Thoracic aorta (tissue), 2 donors: ENCODE data around the gene RABL6. TPM values are rescaled to one million over a fixed set of nuclear protein-coding genes. Genes with fewer than 3 reads are reported as not detected.

ENCODE experiments used
- ATAC-seq: fragments of 150-250 bp; one replicate; pipeline ENCODE4 v1.8.0; 2017; ENCODE audit warnings: low read depth; ENCODE audit not compliant: insufficient number of reproducible peaks, low FRiP score
- DNase-seq: peaks from one replicate; pipeline ENCODE4 v3.0.0-alpha.2; 2020; ENCODE audit warnings: low spot score
- H3K27ac ChIP-seq, 2 donors: fragments of 200-600 bp; sonication (generic); 1 replicate in 1 of 2; 2 replicates in 1 of 2; pipeline ENCODE4 v1.5.1; 2016; ENCODE audit warnings: mild to moderate bottlenecking in 2 of 2, moderate library complexity in 2 of 2
- H3K27me3 ChIP-seq: fragments of 200-600 bp; sonication (generic); replicated peaks from 2 replicates; pipeline ENCODE4 v1.6.0; 2016; ENCODE audit warnings: mild to moderate bottlenecking; ENCODE audit not compliant: insufficient read depth
- H3K36me3 ChIP-seq: fragments of 200-600 bp; sonication (generic); one replicate; pipeline ENCODE4 v1.5.1; 2016
- H3K4me1 ChIP-seq, 2 donors: fragments of 200-600 bp; sonication (generic); 1 replicate in 1 of 2; 2 replicates in 1 of 2; pipeline versions ENCODE4 v1.5.1 to v1.6.0; 2016; ENCODE audit warnings: low read depth in 2 of 2, mild to moderate bottlenecking in 1 of 2; ENCODE audit not compliant: control insufficient read depth in 1 of 2
- H3K4me3 ChIP-seq: fragments of 200-600 bp; sonication (generic); 2 replicates; pipeline ENCODE4 v1.5.1; 2016; ENCODE audit warnings: mild to moderate bottlenecking
- H3K9me3 ChIP-seq: fragments of 200-600 bp; sonication (generic); 2 replicates; pipeline ENCODE4 v1.5.1; 2016
- total RNA-seq, 2 donors: library from RNA; depleted of rRNA; stranded (reverse); fragments of >200 nt; gene quantifications; one replicate each; pipeline versions ENCODE4 v1.1.0 to v1.2.3, GENCODE V29; 2016
- TF ChIP-seq, protein P1 (sequence below): fragments of 200-600 bp; sonication (generic); IDR thresholded peaks from one replicate; pipeline ENCODE4 v1.5.1; 2019; ENCODE audit warnings: antibody characterized with exemption

Gene RABL6
- total RNA-seq, 2 donors from 2014 or later, result 61.7 to 86.2 TPM

DNA sequence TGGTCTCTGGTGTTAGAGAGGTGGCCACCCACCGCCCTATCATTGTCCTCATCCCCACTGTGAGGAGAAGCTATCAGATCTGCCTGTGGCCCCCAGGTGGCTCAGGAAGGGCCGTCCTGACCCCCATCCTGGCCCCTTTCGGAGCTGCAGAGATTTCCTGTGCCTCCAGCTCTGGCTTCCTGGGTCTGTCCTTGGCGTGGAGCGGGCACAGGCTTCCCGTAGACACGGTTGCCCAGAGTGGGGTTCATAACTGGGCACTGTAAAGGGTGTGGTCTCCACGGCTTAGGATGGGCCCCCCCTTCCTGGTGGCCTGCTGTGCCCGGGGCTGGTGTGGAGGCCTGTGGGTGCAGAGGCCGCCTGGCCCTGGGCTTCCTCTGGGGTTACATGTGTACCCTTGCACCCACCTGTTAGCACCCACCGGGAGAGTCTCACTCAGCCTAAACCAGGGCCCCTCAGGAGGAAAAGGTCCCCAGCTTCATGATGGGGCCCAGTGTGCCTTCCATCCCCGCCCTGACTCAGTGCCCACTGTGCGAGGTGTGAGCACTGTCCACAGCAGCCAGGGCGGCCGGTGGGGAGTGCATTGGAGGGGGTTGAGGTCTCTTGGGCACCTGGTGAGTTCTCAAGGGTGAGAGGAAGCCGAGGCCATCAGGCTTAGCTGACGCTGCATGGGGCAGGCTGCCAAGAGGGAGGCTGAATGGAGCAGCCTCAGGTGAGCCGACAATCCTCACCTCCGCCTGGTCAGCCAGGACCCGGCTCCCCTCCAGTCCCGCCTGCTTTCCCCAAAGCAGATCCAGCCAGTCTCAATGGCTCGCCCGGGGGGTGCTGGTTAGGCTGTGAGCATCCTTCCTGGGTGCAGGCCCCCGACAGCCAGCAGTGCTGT lies 19.2 kb downstream of the RABL6 start:
- Histone ChIP-seq H3K36me3 (peaks cover 56% of the 10 kb centered on the region), H3K4me1 (peaks cover 0 to under 1% of the 10 kb centered on the region in 2 donors), H3K27me3 (no peaks in the 10 kb centered on the region), H3K9me3 (no peaks in the 10 kb centered on the region), H3K4me3 (no peak overlapping the region), H3K27ac (no peak overlapping the region)
- DNase-seq, result no peak
- no peak for ATAC-seq
- TF ChIP-seq, protein P1, sequence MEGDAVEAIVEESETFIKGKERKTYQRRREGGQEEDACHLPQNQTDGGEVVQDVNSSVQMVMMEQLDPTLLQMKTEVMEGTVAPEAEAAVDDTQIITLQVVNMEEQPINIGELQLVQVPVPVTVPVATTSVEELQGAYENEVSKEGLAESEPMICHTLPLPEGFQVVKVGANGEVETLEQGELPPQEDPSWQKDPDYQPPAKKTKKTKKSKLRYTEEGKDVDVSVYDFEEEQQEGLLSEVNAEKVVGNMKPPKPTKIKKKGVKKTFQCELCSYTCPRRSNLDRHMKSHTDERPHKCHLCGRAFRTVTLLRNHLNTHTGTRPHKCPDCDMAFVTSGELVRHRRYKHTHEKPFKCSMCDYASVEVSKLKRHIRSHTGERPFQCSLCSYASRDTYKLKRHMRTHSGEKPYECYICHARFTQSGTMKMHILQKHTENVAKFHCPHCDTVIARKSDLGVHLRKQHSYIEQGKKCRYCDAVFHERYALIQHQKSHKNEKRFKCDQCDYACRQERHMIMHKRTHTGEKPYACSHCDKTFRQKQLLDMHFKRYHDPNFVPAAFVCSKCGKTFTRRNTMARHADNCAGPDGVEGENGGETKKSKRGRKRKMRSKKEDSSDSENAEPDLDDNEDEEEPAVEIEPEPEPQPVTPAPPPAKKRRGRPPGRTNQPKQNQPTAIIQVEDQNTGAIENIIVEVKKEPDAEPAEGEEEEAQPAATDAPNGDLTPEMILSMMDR, result no peak

DNA sequence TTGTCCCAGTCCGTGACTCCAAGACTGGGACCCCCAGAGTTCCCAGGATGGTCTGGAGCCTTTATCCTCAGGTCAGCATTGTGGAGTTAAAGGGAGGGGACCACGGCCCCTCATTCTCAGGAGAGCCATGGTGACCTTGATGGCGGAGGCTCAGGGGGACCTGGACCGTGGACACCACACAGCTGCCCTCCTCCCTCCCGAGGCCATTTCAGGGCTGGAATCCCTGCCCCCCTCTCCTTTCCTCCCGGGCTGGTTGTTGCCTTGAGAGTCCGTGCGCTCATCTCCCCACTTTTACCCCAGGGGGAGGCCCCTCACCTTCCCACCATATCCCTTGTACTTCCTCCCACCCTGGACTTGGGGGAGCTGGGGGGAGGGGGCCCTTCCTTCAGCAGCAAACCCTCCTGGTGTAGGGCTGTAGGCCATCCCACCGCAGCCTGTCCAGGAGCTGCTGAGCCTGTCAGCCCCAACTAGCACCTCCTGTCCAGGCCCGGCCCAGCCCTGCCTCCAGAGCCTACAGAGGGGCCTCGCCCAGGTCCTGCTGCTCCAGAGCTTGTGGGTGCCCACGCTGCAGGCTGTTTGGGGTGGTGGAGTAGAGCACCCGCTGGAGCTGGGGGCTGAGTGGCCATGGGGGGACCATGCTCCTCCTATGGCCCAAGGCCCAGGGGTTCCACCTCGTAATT lies 20.2 kb downstream of the RABL6 start:
- Histone ChIP-seq H3K36me3 (peaks cover 56% of the 10 kb centered on the region), H3K9me3 (no peaks in the 10 kb centered on the region), H3K27ac (no peak overlapping the region), H3K4me3 (no peak overlapping the region), H3K4me1 (no peaks in the 10 kb centered on the region), H3K27me3 (no peaks in the 10 kb centered on the region)
- no peak for ATAC-seq
- TF ChIP-seq, protein P1, result no peak
- no peak for DNase-seq

DNA sequence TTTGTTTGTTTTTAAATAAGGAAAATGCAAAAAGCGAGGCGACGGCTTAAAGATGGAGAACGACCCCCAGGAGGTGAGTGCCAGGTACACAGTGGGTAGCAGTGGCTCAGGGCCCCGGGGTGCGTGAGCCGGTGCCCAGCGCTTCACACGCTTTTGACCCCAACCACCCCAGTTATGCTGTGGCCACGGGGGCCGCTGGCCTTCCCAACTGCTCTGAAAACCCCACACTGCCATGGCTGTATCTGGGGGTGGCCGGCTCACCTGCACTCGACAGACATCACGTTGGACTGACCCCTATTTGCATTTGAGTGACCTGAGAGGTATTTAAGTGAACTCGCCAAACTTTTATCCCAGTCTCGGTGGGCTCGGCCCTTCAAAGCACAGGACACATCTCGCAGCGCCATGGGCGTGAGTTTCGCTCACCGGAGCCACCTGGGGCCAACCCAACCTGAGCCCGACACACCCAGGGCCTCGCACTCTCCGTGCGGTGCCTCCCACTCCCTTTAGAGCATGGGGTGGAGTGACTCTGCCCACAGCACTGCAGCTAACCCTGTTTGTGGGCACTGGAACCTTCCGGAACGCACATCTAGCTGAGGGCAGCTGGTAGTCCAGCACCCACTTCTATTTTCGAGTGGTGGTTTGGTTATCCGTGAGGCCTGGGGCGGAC lies 20.9 kb downstream of the RABL6 start:
- Histone ChIP-seq H3K36me3 (peaks cover 53% of the 10 kb centered on the region), H3K27me3 (no peaks in the 10 kb centered on the region), H3K9me3 (no peaks in the 10 kb centered on the region), H3K27ac (no peak overlapping the region), H3K4me3 (no peak overlapping the region), H3K4me1 (no peaks in the 10 kb centered on the region)
- DNase-seq, result no peak
- TF ChIP-seq, protein P1, result no peak
- no peak for ATAC-seq

- H3K36me3 ChIP-seq, result peaks cover 48% of the 10 kb centered on the region
- no peak overlapping the region for H3K4me3 ChIP-seq
- no peak overlapping the region for H3K27ac ChIP-seq
- no peak for DNase-seq
- no peaks in the 10 kb centered on the region for H3K4me1 ChIP-seq
- TF ChIP-seq, protein P1, result no peak
- no peak for ATAC-seq
- no peaks in the 10 kb centered on the region for H3K27me3 ChIP-seq
- H3K9me3 ChIP-seq, result no peaks in the 10 kb centered on the region
These were observed 21.7 kb downstream of the RABL6 start for GRCh38 chr9:136829412-136829811.
